Cerebellar cortex (tissue), 1 donor: ENCODE measurements around the gene TESK1.
"Not testable (repeated sequence)": the region's sequence is repeated elsewhere in the genome, so short reads cannot be mapped to it uniquely, and the experiment has no call there.

Source experiments
- DNase-seq: peaks from one replicate; pipeline ENCODE4 v3.0.0-alpha.2; 2015; ENCODE audit warnings: low spot score

Gene TESK1

DNA sequence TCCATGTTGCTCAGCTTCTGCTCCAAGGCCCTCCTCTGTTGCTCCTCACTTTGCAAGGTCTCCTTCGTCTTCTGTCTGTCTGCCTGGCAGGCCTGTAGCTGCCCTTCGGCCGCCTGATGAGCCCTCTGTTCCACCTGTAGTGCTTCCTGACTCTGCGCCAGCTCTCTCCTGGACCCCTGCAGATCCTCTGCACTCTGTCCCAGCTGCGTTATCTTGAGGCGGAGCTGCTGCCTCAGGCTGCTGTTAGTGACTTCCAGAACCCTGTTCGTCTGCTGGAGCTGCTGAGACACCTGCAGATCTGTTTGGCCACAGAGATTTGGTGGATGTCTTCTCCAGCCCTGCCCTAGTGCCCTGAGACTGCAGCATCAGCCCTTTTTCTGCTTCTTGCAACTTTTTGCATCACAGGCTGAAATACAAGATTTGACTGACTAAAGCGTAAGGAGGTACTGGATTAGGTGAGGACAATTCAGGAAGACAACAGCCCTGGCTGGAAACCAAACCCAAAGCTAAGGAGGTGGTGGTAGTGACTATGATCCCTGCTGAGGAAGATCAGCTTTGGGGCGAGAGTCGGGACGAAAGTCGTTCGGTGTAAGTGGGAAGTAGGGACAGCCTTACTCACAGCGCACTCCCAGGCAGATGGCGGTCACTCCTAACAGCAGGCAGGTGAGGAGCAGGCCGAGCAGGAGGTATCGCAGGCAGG is 11.1 kb downstream of the TESK1 start:
- no peak for DNase-seq

DNA sequence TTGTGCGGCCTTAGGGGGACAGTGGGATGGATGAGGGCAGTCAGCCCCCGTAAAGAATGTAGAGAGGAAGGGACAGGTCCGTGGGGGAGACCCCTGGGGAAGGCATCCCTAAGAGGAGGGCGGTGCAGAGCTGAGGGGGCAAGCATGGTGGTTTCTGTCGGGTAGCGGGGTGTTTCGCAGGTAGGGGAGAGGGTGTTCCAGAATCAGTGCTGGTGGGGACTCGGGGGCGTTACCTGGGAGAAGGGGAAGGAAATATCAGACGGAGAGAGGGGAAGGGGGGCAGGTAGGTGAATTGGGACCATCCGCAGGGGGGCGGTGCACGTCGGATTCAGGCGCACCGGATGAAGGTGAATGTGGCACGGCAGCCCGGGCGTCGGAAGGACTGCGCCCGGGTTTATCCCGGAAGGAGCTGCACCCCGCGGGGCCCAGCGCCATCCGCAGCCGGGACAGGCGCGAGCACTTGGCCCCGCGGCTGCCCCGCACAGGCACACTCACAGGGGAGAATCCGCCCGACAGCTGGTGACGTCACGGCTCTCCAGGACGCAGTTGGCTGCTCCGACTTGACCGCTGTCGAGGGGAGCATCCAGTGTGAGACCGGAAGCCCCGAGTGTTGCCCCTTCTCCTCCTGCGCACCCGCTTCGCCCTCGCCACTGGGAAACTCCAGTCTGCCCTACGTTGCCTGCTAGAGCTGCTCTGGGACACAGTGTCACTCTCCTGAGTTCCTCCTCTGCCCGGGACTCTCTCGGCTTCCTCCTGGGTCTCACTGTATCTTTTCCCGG is 11.8 kb downstream of the TESK1 start:
- no peak for DNase-seq

DNA sequence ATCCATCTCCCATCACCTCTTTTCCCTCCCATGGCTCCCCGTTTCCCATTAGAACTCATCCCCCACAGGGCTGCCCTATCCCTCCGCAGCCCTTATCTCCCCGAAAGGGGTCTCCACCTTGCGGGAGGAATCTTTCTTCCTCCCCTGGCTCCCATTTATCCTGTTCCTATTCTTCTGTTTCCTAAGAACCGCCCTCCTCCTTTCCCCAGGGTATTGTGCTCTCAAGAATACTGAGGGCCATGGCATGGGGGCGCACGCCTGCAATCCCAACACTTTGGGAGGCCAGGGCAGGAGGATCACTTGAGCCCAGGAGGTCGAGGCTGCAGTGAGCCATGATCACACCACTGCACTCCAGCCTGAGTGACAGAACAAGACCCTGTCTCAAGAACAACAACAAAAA is 12.5 kb downstream of the TESK1 start:
- DNase-seq = no peak

DNA sequence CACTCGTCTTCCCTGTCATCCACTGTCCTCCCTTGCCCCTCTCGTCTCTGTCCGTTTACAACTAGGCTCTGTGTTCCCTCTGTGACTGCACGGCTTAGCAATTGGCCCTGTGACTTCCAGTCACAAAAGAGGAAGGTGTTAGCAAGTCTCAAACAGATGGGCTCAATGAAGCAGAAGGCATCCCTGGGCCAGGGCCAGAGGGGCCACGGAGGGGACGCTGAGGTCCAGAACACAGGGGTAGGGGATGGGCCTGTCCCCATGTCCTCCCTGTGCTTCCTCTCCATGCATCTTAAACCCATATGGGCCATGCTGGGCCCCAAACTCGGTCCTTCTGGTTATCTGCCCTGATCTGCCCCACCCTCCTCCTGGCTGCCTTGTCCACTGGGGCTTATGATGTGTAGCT is 13.3 kb downstream of the TESK1 start, which contains the start of gene CD72:
Gene CD72, minus strand, starts transcription at position 89 of the 403 bp plus-strand sequence. CDS start 110 bp downstream, outside the sequence.
- no peak for DNase-seq

DNA sequence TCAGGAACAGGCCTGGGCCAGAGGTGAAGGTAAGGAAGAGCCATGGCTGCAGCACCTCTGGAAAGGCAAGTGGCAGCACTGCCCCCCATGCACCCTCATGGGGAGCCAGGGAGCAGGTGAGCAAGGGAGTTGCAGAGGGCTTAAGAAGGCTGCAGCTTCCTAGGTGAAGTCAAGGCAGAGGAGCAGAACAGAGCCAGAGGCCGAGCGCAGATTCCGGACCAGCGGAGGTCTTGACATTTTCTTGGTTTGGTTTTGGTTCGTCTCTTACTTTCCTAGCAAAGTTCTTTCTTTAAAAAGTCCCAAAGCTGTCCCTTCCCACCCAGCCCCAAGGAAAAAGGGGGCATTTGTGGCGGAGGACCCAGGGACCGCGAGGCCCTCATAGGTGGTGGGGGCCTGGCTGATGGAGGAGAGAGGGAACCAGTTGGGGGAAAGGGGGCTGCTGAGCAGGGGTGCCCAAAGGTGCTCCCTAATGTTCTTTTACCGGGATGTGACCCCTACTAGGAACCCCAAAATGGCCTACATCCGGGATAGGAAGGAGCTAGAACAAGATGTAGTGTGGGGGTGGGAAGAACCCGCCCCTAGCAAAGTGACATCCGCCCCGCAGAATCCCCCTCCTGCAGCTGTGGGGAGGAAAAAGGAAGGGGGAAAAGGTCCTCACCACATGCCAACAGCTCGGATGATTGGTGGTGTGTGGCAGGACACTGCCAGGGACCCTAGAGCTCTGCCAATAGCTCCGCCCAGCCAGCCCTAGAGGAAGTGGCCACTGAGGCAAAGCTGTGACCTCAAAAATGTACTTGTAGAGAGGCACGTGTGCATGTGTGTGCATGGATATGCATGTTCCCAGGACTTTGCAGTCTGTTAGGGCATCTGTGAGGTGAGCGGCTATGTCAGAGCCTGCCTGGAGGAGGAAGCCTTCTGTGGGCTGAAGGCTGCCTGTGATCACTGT is 14.1 kb downstream of the TESK1 start:
- DNase-seq = no peak

DNA sequence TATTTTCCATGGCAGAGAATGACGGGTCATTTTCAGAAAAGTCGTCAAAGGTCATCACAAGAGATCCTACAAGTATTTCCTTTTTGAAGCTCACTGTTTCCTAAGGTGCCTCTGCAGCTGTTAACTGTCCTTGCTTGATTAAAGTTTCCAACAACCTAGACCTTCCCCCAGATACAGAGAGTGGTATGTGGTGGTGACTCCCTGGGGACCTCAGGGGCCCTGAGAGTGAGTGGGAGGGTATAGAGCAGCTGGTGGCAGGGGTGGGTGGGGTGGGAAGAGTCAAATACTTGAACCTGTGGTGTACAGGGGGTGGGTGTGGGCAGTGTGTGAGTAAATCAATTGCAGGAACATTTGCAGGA is 14.7 kb downstream of the TESK1 start:
- DNase-seq = no peak

DNA sequence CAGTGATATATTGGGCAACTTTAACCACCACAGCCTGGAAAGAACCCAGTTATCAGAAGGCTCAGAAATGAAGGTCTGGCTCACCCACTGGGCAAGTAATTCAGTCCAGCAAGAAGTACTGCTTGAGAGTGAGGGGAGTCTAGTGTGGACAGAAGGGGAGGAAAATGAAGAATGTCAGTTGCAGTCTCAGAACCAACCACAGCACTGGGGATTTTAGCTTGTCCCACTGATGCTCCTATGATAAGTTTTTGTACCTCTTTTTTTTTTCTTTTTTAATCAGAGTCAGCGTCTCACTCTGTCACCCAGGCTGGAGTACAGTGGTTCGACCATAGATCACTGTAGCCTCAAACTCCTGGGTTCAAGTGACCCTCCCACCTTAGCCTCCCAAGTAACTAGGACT is 22.5 kb downstream of the TESK1 start:
- no peak for DNase-seq

DNA sequence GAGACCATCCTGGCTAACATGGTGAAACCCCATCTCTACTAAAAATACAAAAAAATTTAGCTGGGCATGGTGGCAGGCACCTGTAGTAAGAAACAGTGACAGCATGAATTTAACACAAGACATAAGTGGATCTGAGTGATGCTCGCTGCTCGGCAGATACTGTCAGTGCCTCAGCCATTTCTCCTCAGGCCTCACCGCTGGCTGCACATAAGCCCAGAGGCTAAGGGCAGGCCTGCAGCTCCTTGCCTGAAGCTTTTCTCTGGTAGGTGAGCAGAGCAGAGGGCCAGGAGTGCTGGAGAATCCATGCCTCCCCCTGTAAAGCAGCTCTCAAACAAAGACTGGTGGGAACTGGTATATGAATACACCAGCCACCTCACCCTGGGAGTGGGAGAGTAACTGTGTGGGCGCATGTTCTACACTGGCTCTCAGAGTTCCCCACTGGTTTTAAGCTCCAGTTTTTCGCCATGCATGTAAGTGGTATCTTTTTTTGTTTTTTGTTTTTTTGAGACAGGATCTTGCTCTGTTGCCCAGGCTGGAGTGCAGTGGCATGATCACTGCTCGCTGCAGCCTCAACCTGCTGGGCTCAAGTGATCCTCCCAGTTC is 23.4 kb downstream of the TESK1 start:
- DNase-seq = no peak

DNA sequence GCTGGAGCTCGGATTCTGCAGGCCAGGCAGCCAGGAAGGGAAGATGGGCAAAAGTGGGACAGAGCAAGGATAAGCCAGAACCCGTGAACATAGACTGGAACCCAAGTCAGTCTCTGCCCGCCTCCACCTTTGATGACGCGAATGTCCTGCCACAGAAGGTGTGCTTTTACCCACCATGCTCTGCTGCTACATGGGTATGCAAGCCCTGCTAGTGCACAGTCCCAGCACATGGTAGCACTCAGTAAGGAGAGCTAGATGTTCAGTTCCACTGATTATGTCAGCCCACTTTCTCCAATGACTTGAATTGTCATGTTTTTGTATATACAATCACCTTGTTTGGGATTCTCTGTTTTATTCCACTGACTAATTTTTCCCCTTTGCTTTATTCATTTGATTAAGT is 24.5 kb downstream of the TESK1 start:
- DNase-seq = no peak

DNA sequence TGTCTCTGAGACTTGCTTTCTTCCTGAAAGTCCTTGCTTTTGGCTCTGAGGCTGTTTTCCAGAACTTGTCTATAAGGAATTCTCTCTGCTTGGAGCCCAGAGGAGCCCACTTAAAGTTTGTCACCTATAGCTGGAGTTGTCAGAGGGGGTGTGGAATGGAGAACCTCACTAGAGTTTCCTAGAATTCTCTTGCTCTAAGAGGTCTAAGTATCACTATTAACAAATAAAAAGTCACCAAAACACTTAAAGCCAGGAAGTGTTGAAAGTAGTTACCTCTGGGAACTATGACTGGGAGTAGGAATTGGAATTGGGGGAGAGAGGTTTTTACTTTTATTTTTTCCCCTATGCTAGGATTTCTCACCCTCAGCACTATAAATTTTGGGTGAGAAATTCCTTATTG is 30.7 kb downstream of the TESK1 start:
- no peak for DNase-seq

DNA sequence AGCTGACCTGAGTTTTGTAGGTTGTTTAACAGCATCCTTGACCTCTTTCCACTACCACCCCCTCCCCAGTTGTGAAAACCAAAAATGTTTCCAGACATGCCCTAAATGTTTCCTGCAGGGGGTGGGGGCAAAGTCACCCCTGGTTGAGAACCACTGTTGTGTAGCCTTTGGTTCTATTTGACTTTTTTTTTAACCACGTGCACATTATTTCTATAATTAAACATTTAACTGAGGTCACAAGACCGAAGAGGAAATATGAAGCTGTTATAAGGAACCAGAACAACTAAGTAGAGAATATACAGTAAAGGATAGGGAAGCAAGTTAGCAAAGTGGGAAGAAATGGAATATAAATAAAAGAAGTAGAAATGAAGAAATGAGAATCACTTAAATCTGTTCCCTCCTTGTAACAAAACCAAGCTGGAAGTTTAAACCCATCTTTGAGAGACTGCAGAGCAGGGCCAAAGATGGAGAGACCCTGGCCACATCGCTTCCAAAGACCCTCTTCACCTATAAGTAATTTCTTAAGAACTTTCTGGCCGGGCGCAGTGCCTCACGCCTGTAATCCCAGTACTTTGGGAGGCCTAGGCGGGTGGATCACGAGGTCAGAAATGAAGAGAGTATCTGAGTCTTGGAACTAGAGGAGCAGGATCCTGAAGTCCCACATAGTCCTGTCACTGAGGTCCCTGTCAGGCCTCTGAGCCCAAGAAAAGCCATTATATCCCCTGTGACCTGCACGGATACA is 31.2 kb downstream of the TESK1 start:
- no peak for DNase-seq

DNA sequence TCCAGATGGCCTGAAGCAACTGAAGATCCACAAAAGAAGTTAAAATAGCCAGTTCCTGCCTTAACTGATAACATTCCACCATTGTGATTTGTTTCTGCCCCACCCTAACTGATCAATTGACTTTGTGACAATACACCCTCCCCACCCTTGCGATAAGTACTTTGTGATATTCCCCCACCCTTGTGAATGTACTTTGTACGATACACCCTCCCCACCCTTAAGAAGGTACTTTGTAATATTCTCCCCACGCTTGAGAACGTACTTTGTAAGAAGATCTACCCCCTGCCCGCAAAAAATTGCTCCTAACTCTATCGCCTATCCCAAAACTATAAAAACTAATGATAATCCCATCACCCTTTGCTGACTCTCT is 31.8 kb downstream of the TESK1 start:
- DNase-seq = not testable (repeated sequence)

DNA sequence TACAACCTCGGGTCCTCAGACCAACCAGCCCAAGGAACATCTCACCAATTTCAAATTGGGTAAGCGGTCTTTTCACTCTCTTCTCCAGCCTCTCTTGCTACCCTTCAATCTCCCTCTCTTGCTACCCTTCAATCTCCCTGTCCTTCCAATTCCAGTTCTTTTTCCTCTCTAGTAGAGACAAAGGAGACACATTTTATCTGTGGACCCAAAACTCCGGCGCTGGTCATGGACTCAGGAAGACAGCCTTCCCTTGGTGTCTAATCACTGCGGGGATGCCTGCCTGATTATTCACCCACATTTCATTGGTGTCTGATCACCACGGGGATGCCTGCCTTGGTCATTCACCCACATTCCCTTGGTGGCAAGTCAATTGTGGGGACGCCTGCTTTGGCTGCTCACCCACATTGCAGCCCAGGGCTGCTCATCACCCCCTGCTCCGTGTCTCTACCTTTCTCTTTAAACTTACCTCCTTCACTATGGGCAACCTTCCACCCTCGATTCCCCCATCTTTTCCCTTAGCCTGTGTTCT is 32.4 kb downstream of the TESK1 start:
- not testable (repeated sequence) for DNase-seq

DNA sequence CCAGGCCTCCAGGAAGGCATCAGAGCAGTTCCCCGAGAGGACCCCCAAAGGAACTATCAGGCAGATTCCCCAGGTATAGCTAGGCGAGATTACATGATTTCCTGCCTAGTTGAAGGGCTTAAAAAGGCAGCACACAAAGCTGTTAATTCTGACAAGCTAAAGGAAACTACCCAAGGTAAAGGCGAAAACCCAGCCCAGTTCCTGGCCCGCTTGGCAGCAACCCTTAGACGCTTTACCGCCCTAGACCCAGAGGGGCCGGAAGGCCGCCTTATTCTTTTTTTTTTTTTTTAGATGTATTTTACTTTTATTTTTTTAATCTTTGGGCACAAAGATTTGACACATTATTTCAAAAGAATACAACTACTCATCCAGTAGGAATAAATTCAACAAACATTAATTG is 33.7 kb downstream of the TESK1 start:
- not testable (repeated sequence) for DNase-seq

DNA sequence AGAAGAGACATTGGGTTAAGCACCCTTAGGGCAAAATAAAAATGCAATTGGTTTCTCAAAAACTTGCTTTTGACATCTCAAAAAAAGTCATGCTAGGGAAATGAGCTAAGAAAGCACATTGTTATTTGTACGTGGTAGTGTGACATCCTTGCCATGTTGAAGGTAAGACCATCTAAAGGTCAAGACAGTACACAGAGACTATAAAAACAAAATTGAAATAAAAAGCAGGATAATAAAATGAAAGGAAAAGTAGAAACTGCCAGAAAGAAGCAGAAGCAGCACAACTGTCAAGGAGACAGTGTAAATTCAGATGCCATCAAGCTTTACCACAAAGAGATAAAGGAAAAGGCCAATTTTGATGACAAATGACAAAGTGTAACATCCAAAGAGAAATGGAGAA is 34.2 kb downstream of the TESK1 start:
- not testable (repeated sequence) for DNase-seq

DNA sequence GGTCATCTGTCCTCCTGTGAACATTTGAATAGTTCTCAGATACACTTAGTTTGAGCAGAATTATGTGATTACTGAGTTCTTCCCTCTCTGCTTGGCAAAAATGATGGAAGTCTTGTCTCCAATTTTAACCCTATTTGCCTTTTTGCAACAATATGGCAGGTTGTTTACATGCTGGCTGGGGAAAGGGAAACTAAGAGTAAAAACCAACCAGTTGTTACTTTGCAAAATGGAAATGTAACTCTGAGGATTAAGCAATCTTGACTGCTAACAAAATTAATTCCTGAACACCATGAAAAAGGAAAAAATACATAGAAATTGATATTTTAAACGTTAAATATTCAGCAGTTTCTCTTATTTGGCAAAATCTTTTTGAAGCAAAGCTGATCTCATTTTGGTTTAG is 34.6 kb downstream of the TESK1 start:
- no peak for DNase-seq

DNA sequence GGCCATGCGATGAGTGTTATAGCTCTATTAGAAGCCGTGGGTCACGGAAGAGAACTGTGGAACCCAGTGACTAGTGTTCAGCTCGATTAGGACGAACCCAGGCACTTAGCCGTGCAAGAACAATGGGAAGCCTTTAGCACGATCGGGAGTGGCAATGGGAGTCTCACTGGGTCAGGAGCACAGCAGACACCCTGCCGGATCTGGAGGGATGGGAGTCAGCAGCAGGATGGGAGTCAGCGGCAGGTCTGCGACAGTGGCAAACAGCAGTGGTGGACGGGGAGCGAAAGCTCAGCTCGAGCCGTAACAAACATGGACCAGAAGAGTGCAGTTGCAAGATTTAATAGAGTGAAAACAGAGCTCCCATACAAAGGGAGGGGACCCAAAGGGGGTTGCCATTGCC is 35.4 kb downstream of the TESK1 start:
- not testable (repeated sequence) for DNase-seq

DNA sequence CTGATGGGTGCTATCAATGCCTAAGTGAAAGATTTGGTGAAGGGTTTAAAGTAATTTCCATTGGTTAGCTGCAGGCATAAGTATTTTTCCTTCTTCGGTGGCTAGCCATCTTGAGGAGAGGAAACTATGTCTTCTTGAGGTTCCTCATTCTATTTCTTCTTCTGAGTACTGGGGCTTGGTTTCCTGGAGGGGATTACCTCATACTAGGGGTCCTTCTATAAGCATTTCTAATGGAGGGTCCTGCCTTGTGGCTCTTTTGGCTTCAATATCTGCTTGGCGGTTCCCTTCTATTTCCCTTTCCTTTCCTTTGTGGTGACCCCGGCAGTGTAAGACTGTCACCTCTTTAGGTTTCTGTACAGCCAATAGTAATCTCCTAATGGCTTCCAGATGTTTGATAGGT is 36.4 kb downstream of the TESK1 start:
- not testable (repeated sequence) for DNase-seq

DNA sequence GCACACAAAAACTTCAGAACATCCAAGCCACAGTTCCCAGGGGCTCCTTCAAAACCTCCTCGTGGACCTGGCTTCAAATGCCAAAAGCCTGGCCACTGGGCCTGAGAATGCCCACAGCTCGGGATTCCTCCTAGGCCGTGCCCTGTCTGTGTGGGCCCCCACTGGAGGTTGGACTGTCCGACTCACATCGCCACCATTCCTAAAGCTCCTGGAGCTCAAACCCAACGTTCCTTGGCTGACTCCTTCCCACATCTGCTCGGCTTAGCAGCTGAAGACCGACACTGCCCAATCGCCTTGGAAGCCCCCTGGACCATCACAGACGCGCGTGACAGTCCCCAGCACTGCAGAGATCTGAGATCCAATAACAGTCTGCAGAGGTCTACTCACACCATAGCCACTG is 38.0 kb downstream of the TESK1 start:
- DNase-seq = no peak

DNA sequence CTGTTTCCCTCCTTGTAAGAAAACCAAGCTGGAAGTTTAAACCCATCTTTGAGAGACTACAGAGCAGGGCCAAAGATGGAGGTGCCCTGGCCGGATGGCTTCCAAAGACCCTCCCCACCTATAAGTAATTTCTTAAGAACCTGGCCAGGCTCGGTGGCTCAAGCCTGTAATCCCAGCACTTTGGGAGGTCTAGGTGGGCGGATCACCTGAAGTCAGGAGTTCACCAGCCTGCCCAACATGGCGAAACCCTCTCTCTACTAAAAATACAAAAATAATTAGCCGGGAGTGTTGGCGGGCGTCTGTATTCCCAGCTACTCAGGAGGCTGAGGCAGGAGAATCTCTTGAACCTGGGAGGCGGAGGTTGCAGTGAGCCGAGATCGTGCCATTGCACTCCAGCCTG is 40.7 kb downstream of the TESK1 start:
- not testable (repeated sequence) for DNase-seq

DNA sequence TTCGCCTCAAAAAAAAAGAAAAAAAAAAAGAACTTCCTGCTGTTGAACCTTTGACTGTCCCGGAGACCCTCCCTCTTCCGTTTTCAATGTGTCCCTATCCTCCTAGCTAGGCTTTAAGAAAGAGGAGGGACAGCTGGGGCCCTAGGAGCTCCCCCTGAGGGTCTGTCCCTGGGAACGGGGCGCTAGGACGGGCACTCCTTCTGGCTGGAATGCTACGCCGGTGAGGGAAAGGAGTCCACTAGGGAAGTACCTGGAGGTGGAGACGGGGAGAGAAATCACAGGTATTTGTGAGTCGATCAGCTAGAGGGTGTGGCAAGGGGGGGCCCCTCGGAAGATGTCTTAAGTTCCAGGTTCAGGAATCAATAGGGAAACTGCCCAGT is 41.1 kb downstream of the TESK1 start:
- DNase-seq = peak; percentile 64
